Keratinocyte (primary cell): ENCODE data around the gene INSRR. TPM values are rescaled to one million over a fixed set of nuclear protein-coding genes. Genes with fewer than 3 reads are reported as not detected.

Source experiments
- DNase-seq: peaks from one replicate; pipeline ENCODE4 v3.0.0-alpha.2; 2011; ENCODE audit warnings: low read depth, missing footprints, low spot score
- FAIRE-seq: peaks from 2 replicates; lab custom pipeline; 2011; peaks lifted over from hg19 to GRCh38; lab: Jason Lieb, UNC
- H2AFZ ChIP-seq: 2 replicates; pipeline ENCODE4 v1.6.0; 2012; ENCODE audit warnings: low read length, control low read depth, inconsistent platforms; ENCODE audit not compliant: control insufficient read depth
- H3K27ac ChIP-seq: 2 replicates; pipeline ENCODE4 v1.5.1; 2011; ENCODE audit warnings: low read length; ENCODE audit not compliant: control insufficient read depth, insufficient read depth
- H3K27me3 ChIP-seq: 3 replicates; pipeline ENCODE4 v1.6.0; 2011; ENCODE audit warnings: low read length; ENCODE audit not compliant: control insufficient read depth, insufficient read depth; ENCODE audit errors: extremely low read depth
- H3K36me3 ChIP-seq, 2 experiments: 2 replicates in 1 of 2; 3 replicates in 1 of 2; pipeline ENCODE4 v1.5.1; 2011; ENCODE audit warnings: low read length in 2 of 2, mild to moderate bottlenecking in 1 of 2; ENCODE audit not compliant: control insufficient read depth in 2 of 2, insufficient read depth in 2 of 2; ENCODE audit errors: extremely low read depth in 1 of 2
- H3K4me1 ChIP-seq: 3 replicates; pipeline ENCODE4 v1.5.1; 2011; ENCODE audit warnings: low read length; ENCODE audit not compliant: control insufficient read depth, insufficient read depth; ENCODE audit errors: extremely low read depth
- H3K4me2 ChIP-seq: 3 replicates; pipeline ENCODE4 v1.6.0; 2011; ENCODE audit warnings: low read depth, low read length; ENCODE audit not compliant: control insufficient read depth, insufficient read depth; ENCODE audit errors: extremely low read depth
- H3K4me3 ChIP-seq, 3 experiments: fragments of 200-600 bp in 1 of 3; sonication (generic) in 1 of 3; 2 replicates in 2 of 3; 3 replicates in 1 of 3; pipeline ENCODE4 v1.5.1; 2011 to 2016; ENCODE audit warnings: low read length in 3 of 3, mild to moderate bottlenecking in 3 of 3, control low read depth in 2 of 3, inconsistent platforms in 1 of 3, low read depth in 1 of 3, mixed read lengths in 1 of 3, mixed run types in 1 of 3, moderate library complexity in 1 of 3; ENCODE audit not compliant: control insufficient read depth in 2 of 3, insufficient read depth in 2 of 3; ENCODE audit errors: extremely low read depth in 1 of 3
- H3K79me2 ChIP-seq: 2 replicates; pipeline ENCODE4 v1.6.0; 2012; ENCODE audit warnings: low read length; ENCODE audit not compliant: control insufficient read depth, insufficient read depth
- H3K9ac ChIP-seq: 3 replicates; pipeline ENCODE4 v1.6.0; 2011; ENCODE audit warnings: low read length; ENCODE audit not compliant: control insufficient read depth, insufficient read depth; ENCODE audit errors: extremely low read depth
- H3K9me1 ChIP-seq: 3 replicates; pipeline ENCODE4 v1.6.0; 2011; ENCODE audit warnings: low read length; ENCODE audit not compliant: control insufficient read depth, insufficient read depth; ENCODE audit errors: extremely low read depth
- H3K9me3 ChIP-seq: 2 replicates; pipeline ENCODE4 v1.5.1; 2012; ENCODE audit warnings: low read depth, low read length; ENCODE audit not compliant: control insufficient read depth
- H4K20me1 ChIP-seq: 3 replicates; pipeline ENCODE4 v1.6.0; 2011; ENCODE audit warnings: low read length; ENCODE audit not compliant: control insufficient read depth, insufficient read depth; ENCODE audit errors: extremely low read depth
- EZH2 ChIP-seq: IDR thresholded peaks from one replicate; pipeline ENCODE4 v1.6.1; 2012; ENCODE audit warnings: inconsistent platforms, mild to moderate bottlenecking, low read length, moderate library complexity
- dilution Hi-C: fragments of 300-500 bp; cut with MboI; formaldehyde crosslinking; loops from one replicate; pipeline ENCODE4 v1.7.0; 2020; ENCODE audit warnings: low sequenced_read_pairs; ENCODE audit not compliant: extremely low pct_ligation_motif_present
- polyA plus RNA-seq, 5 experiments: library from polyadenylated mRNA; depleted of rRNA in 3 of 5; stranded (reverse) in 3 of 5; stranded (forward) in 1 of 5; unstranded in 1 of 5; fragments of >200 nt; gene quantifications; 1 replicate in 1 of 5; 2 replicates in 3 of 5; 3 replicates in 1 of 5; pipeline versions ENCODE4 v1.2.1 to v1.2.3, GENCODE V29; 2011 to 2012; ENCODE audit warnings: missing spikeins in 2 of 5, low read depth in 1 of 5, low replicate concordance in 1 of 5
- TF ChIP-seq, protein P1 (sequence below), 3 experiments: IDR thresholded peaks in 1 of 3; conservative IDR thresholded peaks in 1 of 3; optimal IDR thresholded peaks in 1 of 3; 2 replicates in 2 of 3; 3 replicates in 1 of 3; pipeline versions ENCODE3 to v1.5.1; 2011; ENCODE audit warnings: low read length in 3 of 3, mild to moderate bottlenecking in 3 of 3, moderate library complexity in 2 of 3, control low read depth in 1 of 3, inconsistent platforms in 1 of 3; ENCODE audit not compliant: insufficient read depth in 2 of 3; ENCODE audit errors: extremely low read depth in 1 of 3

Gene INSRR
- polyA plus RNA-seq, 1 donor (not counting 4 experiments of a cell fraction or from before 2014, with no cell fraction given) = not detected

DNA sequence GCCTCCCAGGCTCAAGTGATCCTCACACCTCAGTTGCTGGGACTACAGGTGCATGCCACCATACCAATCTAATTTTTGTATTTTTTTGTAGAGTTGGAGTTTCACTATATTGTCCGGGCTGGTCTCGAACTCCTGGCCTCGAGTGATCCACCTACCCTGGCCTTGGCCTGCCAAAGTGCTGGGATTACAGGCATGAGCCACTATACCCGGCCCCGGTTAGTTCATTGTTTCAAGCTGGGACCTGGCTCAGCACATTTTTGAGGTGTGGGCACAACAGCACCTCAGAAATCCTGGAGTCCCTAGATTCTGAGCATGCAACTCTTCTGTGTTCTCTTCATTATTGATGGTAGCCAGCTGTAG is 63.6 kb downstream of the INSRR start:
- Histone ChIP-seq H3K4me3 (no peak overlapping the region), H3K36me3 (peaks cover 26 to 44% of the 10 kb centered on the region in 2 experiments), H4K20me1 (no peaks in the 10 kb centered on the region), H3K27ac (no peak overlapping the region), H3K79me2 (no peaks in the 10 kb centered on the region), H3K9me3 (no peaks in the 10 kb centered on the region), H3K4me2 (no peak overlapping the region), H3K9ac (no peak overlapping the region), H3K27me3 (no peaks in the 10 kb centered on the region), H2AFZ (no peak overlapping the region), H3K9me1 (no peaks in the 10 kb centered on the region), H3K4me1 (no peaks in the 10 kb centered on the region)
- DNase-seq (no peak), FAIRE-seq (no peak)
- TF ChIP-seq, protein P1, sequence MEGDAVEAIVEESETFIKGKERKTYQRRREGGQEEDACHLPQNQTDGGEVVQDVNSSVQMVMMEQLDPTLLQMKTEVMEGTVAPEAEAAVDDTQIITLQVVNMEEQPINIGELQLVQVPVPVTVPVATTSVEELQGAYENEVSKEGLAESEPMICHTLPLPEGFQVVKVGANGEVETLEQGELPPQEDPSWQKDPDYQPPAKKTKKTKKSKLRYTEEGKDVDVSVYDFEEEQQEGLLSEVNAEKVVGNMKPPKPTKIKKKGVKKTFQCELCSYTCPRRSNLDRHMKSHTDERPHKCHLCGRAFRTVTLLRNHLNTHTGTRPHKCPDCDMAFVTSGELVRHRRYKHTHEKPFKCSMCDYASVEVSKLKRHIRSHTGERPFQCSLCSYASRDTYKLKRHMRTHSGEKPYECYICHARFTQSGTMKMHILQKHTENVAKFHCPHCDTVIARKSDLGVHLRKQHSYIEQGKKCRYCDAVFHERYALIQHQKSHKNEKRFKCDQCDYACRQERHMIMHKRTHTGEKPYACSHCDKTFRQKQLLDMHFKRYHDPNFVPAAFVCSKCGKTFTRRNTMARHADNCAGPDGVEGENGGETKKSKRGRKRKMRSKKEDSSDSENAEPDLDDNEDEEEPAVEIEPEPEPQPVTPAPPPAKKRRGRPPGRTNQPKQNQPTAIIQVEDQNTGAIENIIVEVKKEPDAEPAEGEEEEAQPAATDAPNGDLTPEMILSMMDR (optimal IDR thresholded peaks at IDR 0.05 in 1 of 3, IDR thresholded peaks at IDR 0.05 in 1 of 3, conservative IDR thresholded peaks at IDR 0.05 in 1 of 3; ENCODE audit: extremely low read depth in 1 of 3, insufficient read depth in 2 of 3, low read length in 3 of 3) = no peak
- no peak for TF ChIP-seq EZH2
- dilution Hi-C loops = no loop called here

DNA sequence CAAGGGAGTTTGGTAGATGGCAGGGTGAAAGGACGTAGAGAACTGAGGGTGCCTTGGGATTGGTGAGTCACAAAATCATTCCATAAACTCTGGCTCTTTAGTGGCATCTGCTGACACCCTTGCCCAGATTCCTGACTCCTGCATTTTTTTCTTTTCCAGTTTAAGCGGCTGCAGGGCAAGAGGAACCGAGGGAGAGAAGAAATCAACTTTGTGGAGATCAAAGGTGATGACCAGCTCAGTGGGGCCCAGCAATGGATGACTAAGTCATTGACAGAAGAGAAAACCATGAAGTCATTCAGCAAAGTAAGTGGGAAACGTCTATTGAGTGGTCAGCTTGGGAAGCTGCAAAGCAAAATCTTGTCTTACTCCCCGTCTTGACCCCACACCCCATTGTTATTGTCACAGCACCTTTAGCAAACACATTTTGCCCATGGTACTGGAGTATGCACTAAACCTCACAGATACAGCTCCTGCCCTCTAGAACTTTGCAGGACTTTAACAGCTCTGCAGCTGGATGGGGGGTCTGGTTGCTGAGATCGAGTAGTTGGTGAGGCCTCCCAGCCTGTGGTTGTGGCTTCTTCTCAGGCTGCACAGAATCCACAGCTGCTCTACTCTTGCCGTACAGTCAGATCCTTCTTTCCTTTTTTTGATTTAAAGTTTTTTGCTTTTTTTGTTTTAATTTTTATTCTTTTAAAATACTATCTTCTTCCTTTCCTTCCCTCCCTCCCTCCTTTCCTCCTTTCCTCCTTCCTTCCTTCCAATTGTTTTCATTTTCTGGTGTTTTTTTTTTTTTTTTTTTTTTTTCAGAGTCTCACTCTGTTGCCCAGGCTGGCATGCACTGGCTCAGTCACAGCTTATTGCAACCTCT is 64.2 kb downstream of the INSRR start:
- Histone ChIP-seq H3K9me1 (no peaks in the 10 kb centered on the region), H3K4me1 (no peaks in the 10 kb centered on the region), H2AFZ (no peak overlapping the region), H3K27ac (no peak overlapping the region), H3K4me2 (no peak overlapping the region), H3K9ac (no peak overlapping the region), H3K9me3 (no peaks in the 10 kb centered on the region), H3K79me2 (peaks cover 2% of the 10 kb centered on the region), H4K20me1 (no peaks in the 10 kb centered on the region), H3K4me3 (no peak overlapping the region), H3K27me3 (no peaks in the 10 kb centered on the region), H3K36me3 (peaks cover 28 to 41% of the 10 kb centered on the region in 2 experiments)
- dilution Hi-C loops = no loop called here
- no peak for FAIRE-seq
- no peak for DNase-seq
- TF ChIP-seq EZH2 = no peak
- TF ChIP-seq, protein P1 (optimal IDR thresholded peaks at IDR 0.05 in 1 of 3, IDR thresholded peaks at IDR 0.05 in 1 of 3, conservative IDR thresholded peaks at IDR 0.05 in 1 of 3; ENCODE audit: extremely low read depth in 1 of 3, insufficient read depth in 2 of 3, low read length in 3 of 3) = no peak

Other genes with a start within 250 kb of the INSRR start
- not detected in 3 replicates for gene HAPLN2, start 239.7 kb downstream of the INSRR start, polyA plus RNA-seq
- gene BCAN, start 217.0 kb downstream of the INSRR start, polyA plus RNA-seq = not detected in 3 replicates
- gene NES, start 181.7 kb downstream of the INSRR start, polyA plus RNA-seq = 0.01 TPM in 2 of 3 replicates, not detected in the other
- gene CRABP2, start 153.5 kb downstream of the INSRR start, polyA plus RNA-seq = 6.5 to 12.7 TPM (median 8.4 TPM) in 3 replicates
- 6.0 to 10.7 TPM (median 6.3 TPM) in 3 replicates for gene METTL25B, start 130.6 kb downstream of the INSRR start, polyA plus RNA-seq
- 48.1 to 56.6 TPM (median 48.6 TPM) in 3 replicates for gene ISG20L2, start 130.4 kb downstream of the INSRR start, polyA plus RNA-seq
- 111 to 157 TPM (median 122 TPM) in 3 replicates for gene MRPL24, start 118.0 kb downstream of the INSRR start, polyA plus RNA-seq
- gene HDGF, start 107.4 kb downstream of the INSRR start, polyA plus RNA-seq = 172 to 240 TPM (median 196 TPM) in 3 replicates
- gene PRCC, start 91.6 kb downstream of the INSRR start, polyA plus RNA-seq = 29.9 to 70.7 TPM (median 40.4 TPM) in 3 replicates
- 1.9 to 4.5 TPM (median 2.5 TPM) in 3 replicates for gene SH2D2A, start 42.3 kb downstream of the INSRR start, polyA plus RNA-seq
- 0.03 to 0.06 TPM (median 0.05 TPM) in 3 replicates for gene NTRK1, start 1.7 kb upstream of the INSRR start, polyA plus RNA-seq
- gene PEAR1, start 34.6 kb upstream of the INSRR start, polyA plus RNA-seq = 4.0 to 4.8 TPM (median 4.2 TPM) in 3 replicates
- gene LRRC71, start 61.5 kb upstream of the INSRR start, polyA plus RNA-seq = not detected in 3 replicates
- gene ARHGEF11, start 186.6 kb upstream of the INSRR start, polyA plus RNA-seq = 7.8 to 13.0 TPM (median 8.0 TPM) in 3 replicates
- not detected in 3 replicates for gene ETV3L, start 240.7 kb upstream of the INSRR start, polyA plus RNA-seq